Esophagus (tissue), 2 donors: ENCODE measurements around the gene VIT. TPM values are rescaled to one million over a fixed set of nuclear protein-coding genes. Genes with fewer than 3 reads are reported as not detected.

Experiments
- H3K27ac ChIP-seq, 2 donors: one replicate each; pipeline ENCODE4 v1.5.1; 2013; ENCODE audit warnings: low read depth in 2 of 2, mild to moderate bottlenecking in 2 of 2, inconsistent platforms in 1 of 2, low read length in 1 of 2, moderate library complexity in 1 of 2
- H3K27me3 ChIP-seq, 2 donors: one replicate each; pipeline ENCODE4 v1.6.1; 2013; ENCODE audit warnings: low read length in 2 of 2, control low read depth in 1 of 2, mild to moderate bottlenecking in 1 of 2; ENCODE audit not compliant: insufficient read depth in 2 of 2, control insufficient read depth in 1 of 2
- H3K36me3 ChIP-seq, 2 donors: one replicate each; pipeline ENCODE4 v1.6.1; 2013; ENCODE audit warnings: low read length in 1 of 2; ENCODE audit not compliant: control insufficient read depth in 2 of 2, insufficient read depth in 2 of 2
- H3K4me1 ChIP-seq, 2 donors: one replicate each; pipeline ENCODE4 v1.6.1; 2013; ENCODE audit warnings: low read length in 1 of 2; ENCODE audit not compliant: control insufficient read depth in 2 of 2, insufficient read depth in 2 of 2
- H3K4me3 ChIP-seq, 2 donors: one replicate each; pipeline ENCODE4 v1.5.1; 2013; ENCODE audit warnings: low read length in 2 of 2, mild to moderate bottlenecking in 2 of 2, low read depth in 1 of 2, moderate library complexity in 1 of 2
- H3K9me3 ChIP-seq, 2 donors: one replicate each; pipeline ENCODE4 v1.6.1; 2013; ENCODE audit warnings: mild to moderate bottlenecking in 2 of 2, low read depth in 1 of 2, low read length in 1 of 2, moderate library complexity in 1 of 2; ENCODE audit not compliant: control insufficient read depth in 2 of 2, insufficient read depth in 1 of 2
- WGBS, 2 donors: extraction: QIAGEN DNeasy Blood & Tissue Kit; methylation state at CpG; one replicate each; pipeline ENCODE4 v1.1.7; 2013; 5-methylcytosine and 5-hydroxymethylcytosine counted together
- polyA plus RNA-seq, 2 donors: library from polyadenylated mRNA; stranded (reverse); fragments of 200-250 nt; gene quantifications; one replicate each; pipeline ENCODE4 v1.2.3, GENCODE V29; 2013
- donor health status: healthy with polysubstance abuse.
- donor health status: Bipolar disorder and iron deficiency.

Gene VIT
- polyA plus RNA-seq, 2 donors: 2.8 to 4.0 TPM

DNA sequence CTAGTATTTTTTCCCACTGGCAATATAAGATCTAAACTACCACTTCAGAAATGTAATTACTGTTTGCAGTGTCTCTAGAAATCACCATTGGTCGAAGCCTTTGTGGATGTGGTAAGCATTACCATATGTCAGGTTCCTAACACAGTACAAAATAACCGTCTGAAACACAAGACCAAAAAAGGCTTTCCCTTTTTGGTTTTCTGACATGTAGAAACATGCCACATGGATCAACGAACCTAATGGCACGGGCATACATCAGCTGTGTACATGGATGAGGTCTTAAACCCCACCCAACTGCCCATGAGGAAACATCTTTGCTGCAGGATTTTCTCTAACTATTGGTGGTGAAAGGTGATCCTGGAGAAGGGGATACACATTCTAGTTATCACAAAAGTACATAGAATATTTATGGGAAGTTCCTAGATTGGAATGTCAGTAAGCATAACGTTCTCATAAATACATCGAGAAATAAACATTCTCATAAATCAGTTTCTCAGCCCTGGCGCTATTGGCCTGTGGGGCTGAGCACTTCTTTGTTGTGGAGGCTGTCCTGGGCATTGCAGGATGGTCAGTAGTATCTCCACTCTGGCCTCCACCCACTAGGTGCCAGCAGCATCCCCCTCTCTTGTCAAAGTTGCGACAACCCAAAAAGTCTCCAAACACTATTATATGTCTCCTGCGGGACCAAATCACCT is 9.0 kb downstream of the VIT start:
- H3K4me1 ChIP-seq: peaks cover 2 to 3% of the 10 kb centered on the region in 2 donors
- WGBS, 2 donors: 67 to 71% methylated on average over 9 of the region's 9 CpGs
- no peaks in the 10 kb centered on the region for H3K27me3 ChIP-seq
- H3K9me3 ChIP-seq: no peaks in the 10 kb centered on the region
- no peak overlapping the region for H3K27ac ChIP-seq
- H3K4me3 ChIP-seq: no peak overlapping the region
- H3K36me3 ChIP-seq: no peaks in the 10 kb centered on the region

DNA sequence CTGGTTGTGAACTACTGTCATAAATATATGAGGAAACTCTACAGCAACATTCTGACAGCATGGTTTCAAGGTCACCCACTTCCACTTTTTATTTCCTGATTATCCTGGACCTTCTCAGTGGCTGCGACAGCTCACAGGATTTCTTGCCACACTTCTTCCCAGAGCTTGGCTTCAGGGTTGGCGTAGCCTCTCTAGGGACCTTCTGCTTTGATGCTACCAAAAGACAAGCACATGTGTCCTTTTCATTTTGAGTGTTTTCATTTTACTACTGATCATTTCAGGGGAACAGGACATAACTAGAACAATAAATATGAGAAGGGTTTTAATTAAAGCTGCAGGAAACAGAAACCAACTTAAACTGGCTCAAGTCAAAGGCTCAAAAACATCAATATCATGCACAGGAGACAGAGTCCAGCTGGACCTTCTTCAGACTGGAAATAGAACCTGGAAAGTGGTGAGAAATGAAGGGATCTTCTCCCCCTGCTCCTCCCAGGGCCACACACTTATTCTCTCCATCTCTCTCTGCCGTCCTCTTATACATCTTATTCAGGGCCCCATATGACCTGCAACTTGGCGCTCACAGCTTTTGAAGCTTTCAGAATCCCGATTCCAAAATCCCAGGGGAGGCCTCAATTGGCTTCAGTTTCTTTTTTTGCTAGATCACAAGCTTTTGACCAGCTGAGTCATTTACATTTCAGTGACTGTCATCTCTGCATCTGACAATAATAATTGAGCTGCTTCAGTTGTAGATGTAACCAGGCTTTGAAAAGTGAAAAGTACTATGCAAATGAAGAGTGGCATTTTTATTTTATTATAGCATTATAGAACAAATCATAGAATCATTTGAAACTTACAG is 9.7 kb downstream of the VIT start:
- Histone ChIP-seq H3K4me1 (peaks cover 2 to 3% of the 10 kb centered on the region in 2 donors), H3K36me3 (no peaks in the 10 kb centered on the region), H3K27me3 (no peaks in the 10 kb centered on the region), H3K9me3 (no peaks in the 10 kb centered on the region), H3K27ac (no peak overlapping the region), H3K4me3 (no peak overlapping the region)
- 60 to 68% methylated on average over 5 of the region's 5 CpGs for WGBS, 2 donors

DNA sequence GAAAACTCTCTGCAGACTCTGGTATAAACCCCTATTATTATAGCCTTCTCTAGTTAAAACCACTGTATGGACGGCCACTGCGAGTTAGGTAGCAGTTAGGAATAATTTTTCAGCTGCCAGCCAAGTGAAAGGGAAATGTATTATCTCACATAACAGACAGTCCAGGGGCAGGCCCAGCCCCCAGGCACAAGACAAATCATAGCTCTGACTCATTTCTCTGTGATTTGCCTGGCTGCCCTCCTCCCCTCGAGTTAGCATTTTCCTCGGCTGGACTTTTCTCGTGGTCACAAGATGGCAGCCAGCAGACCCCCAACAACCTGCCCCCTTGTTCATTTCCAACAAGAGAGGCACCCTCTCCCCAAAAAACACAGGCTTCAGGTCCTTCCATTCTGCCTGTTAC is 10.5 kb downstream of the VIT start:
- no peaks in the 10 kb centered on the region for H3K36me3 ChIP-seq
- no peak overlapping the region for H3K4me3 ChIP-seq
- WGBS, 2 donors: 46 to 59% methylated on average over 5 of the region's 5 CpGs
- H3K9me3 ChIP-seq: no peaks in the 10 kb centered on the region
- peaks cover 2 to 3% of the 10 kb centered on the region in 2 donors for H3K4me1 ChIP-seq
- no peaks in the 10 kb centered on the region for H3K27me3 ChIP-seq
- H3K27ac ChIP-seq: peak overlapping the region in 1 of 2 donors; percentile 45

DNA sequence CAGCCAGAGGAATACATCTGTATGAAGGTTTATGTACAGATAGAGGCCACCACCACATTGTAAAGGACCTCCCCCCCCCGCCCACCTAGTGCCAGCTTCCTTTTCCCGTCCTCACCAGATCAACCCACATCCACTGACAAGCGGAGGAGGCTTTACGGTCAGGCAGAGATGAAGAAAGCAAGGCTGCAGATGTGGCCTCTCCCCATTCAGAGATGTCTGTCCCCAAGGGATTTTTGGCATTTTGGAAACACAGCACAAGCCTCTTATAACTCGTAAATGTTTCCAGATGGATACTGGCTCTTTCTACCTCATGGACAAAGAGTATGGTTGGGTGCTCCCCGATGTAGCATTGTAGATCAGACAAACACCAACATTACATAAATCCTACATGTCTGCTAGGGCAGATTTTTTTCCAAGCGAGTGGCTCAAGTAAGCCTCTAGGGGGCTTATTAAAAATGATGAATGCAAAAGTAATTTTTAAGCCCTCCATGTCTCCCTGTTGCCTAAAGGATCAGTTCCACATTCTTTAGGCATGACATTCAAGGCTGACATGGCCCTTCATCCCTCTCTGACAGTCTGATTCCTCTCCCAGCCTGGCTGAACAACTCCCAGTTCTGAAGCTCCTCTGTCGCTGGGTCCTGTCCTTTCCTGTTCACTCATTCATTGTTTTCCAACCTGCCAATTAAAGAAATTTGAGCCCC is 11.7 kb downstream of the VIT start:
- Histone ChIP-seq H3K36me3 (no peaks in the 10 kb centered on the region), H3K9me3 (no peaks in the 10 kb centered on the region), H3K4me1 (peaks cover 2 to 3% of the 10 kb centered on the region in 2 donors), H3K4me3 (no peak overlapping the region), H3K27me3 (no peaks in the 10 kb centered on the region), H3K27ac (no peak overlapping the region)
- 42 to 49% methylated on average over 8 of the region's 8 CpGs for whole genome bisulfite sequencing, 2 donors

DNA sequence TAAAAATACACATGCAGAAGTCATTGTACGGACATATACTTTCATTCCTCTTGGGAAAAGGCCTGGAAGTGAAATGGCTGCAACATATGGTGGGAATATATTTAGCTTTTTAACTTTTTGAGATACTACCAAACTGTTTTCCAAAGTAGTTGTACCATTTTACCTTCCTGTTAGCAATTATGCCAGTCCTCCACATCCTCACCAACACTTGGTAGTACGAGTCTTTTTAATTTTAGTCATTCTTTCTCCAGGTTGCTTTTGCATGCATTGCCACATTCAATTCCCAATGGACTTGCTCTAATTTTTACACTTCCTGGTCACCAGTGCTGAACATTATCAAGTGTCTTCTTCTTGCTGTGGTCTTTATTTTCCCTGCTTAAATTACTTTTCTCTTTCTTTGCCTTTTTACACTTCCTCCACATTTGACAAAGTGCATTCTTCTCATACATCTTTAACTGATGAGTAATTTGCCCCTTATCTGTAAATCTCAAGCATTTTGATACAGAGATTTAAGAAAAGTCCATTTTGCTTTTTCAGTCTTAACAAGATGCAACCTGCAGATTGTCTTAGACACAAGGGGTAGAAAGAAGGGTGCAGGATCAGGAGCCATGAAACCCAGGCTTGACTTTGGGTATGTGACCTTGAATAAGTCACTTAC is 14.5 kb downstream of the VIT start:
- 85 to 98% methylated on average over 2 of the region's 2 CpGs for WGBS, 2 donors
- no peak overlapping the region for H3K27ac ChIP-seq
- H3K27me3 ChIP-seq: no peaks in the 10 kb centered on the region
- no peaks in the 10 kb centered on the region for H3K36me3 ChIP-seq
- no peak overlapping the region for H3K4me3 ChIP-seq
- no peaks in the 10 kb centered on the region for H3K9me3 ChIP-seq
- peaks cover 2 to 3% of the 10 kb centered on the region in 2 donors for H3K4me1 ChIP-seq

DNA sequence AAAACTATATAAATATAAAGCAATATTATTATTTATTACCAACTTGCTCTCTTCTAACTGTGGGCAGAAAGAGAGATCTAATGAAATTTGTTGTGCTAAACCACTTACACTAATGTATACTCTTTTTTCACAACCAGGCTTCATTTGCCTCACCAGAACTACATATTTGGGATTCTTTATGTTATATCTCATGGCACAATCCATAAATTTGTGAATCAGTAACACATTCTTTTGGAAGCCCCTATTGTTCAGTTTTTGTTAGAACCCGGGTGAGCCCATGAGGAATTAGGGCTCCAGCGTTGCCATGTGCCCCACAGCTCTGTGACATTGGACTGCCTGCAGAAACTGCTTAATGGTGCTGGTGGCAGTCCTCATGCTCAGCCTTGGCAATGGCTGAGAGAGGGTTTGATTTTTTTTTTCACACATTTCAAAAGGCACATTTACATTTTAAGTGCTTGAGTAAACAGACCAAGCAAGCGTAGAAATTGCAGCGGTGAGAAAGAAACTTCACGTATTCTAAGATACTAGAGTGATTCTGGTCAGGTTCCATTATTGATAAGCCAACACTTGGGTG is 15.3 kb downstream of the VIT start:
- no peaks in the 10 kb centered on the region for H3K27me3 ChIP-seq
- no peaks in the 10 kb centered on the region for H3K36me3 ChIP-seq
- H3K9me3 ChIP-seq: no peaks in the 10 kb centered on the region
- no peak overlapping the region for H3K27ac ChIP-seq
- 65 to 72% methylated on average over 5 of the region's 5 CpGs for WGBS, 2 donors
- peaks cover 2 to 3% of the 10 kb centered on the region in 2 donors for H3K4me1 ChIP-seq
- H3K4me3 ChIP-seq: no peak overlapping the region

DNA sequence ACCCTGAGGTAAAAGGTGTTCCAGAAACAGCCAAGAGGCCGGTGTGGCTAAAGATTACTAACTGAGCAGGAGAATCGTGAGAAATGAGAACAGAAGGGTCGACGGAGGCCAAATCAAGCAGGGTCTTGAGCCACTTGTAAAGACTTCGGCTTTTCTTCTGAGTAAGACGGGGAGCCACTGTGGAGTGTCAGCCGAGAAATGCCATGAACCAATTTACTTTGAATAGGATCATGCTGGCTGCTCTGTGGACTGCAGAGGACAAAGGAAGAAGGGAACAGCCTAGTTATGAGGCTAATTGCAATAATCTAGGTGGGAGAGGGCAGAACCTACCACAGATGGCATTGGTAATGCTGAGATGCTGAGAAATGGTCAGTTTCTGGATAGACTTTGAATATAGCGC is 16.8 kb downstream of the VIT start:
- H3K27ac ChIP-seq: no peak overlapping the region
- no peaks in the 10 kb centered on the region for H3K27me3 ChIP-seq
- peaks cover 0 to 2% of the 10 kb centered on the region in 2 donors for H3K4me1 ChIP-seq
- WGBS, 2 donors: 84 to 87% methylated on average over 8 of the region's 8 CpGs
- H3K4me3 ChIP-seq: no peak overlapping the region
- H3K36me3 ChIP-seq: no peaks in the 10 kb centered on the region
- H3K9me3 ChIP-seq: no peaks in the 10 kb centered on the region

DNA sequence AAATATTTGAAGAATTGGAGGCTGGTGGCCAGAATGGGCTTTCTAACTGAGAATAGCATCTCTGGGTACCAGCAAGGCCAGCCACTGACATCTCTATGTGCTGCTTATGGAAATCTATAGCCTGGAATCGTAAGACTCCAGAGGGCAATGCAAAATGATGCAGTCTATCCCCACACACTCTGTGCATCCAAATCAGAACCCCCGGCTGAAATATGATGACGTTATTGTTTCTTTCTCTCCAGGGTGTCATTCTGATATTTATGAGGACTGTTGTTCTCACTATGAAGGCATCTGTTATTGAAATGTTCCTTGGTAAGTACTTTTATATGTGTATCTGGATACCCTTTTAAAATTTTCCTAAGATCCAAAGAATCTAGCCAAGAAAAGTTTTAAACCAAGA is 19.6 kb downstream of the VIT start:
- H3K36me3 ChIP-seq: no peaks in the 10 kb centered on the region
- no peaks in the 10 kb centered on the region for H3K9me3 ChIP-seq
- 84 to 89% methylated on average over 3 of the region's 3 CpGs for WGBS, 2 donors
- no peak overlapping the region for H3K27ac ChIP-seq
- no peaks in the 10 kb centered on the region for H3K27me3 ChIP-seq
- H3K4me1 ChIP-seq: no peaks in the 10 kb centered on the region
- H3K4me3 ChIP-seq: no peak overlapping the region
